ENCODE measurements around the gene PIWIL1. TPM values are rescaled to one million over a fixed set of nuclear protein-coding genes. Genes with fewer than 3 reads are reported as not detected.

PIWIL1 gene
- total and polyA plus RNA-seq, 2 donors (not counting 1 experiment from before 2014, with no cell fraction given): not detected

DNA sequence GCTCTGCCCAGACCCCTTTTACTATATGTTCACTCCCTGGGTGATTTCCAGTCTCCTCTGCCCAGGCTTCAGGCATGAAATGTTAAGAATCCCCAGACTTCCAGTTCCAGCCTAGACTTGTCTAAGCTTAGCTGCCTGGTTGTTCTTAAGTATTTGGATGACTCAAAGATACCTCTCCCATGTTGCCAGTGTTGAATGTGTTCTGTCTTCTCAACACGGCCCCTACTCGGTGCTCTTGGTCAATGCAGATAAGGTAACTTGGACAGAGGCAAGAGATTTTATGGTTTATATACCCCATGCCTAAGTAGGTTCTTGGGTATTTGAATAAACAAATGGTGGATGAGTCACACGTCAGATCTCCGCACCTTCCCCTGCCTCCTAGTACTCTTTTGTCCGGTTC, 13.6 kb downstream of the PIWIL1 start:
- no peaks in the 10 kb centered on the region for H4K20me1 ChIP-seq (ENCODE audit: control insufficient read depth, extremely low read depth, insufficient read depth, low read length)
- TF ChIP-seq, protein P1, sequence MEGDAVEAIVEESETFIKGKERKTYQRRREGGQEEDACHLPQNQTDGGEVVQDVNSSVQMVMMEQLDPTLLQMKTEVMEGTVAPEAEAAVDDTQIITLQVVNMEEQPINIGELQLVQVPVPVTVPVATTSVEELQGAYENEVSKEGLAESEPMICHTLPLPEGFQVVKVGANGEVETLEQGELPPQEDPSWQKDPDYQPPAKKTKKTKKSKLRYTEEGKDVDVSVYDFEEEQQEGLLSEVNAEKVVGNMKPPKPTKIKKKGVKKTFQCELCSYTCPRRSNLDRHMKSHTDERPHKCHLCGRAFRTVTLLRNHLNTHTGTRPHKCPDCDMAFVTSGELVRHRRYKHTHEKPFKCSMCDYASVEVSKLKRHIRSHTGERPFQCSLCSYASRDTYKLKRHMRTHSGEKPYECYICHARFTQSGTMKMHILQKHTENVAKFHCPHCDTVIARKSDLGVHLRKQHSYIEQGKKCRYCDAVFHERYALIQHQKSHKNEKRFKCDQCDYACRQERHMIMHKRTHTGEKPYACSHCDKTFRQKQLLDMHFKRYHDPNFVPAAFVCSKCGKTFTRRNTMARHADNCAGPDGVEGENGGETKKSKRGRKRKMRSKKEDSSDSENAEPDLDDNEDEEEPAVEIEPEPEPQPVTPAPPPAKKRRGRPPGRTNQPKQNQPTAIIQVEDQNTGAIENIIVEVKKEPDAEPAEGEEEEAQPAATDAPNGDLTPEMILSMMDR (conservative IDR thresholded peaks at IDR 0.05 in 1 of 2, IDR thresholded peaks at IDR 0.05 in 1 of 2; ENCODE audit: low read depth in 1 of 2, low read length in 2 of 2): no peak
- TF ChIP-seq EZH2 (IDR thresholded peaks at IDR 0.05; ENCODE audit: low read length, missing control alignments): no peak
- H3K4me3 ChIP-seq (replicated peaks in 1 of 4; ENCODE audit: control extremely low read depth in 1 of 4, insufficient read depth in 1 of 4, low read depth in 3 of 4, low read length in 4 of 4): no peak overlapping the region
- DNase-seq (ENCODE audit: low read depth in 2 of 2): no peak
- H3K4me1 ChIP-seq (ENCODE audit: control insufficient read depth, extremely low read depth, insufficient read depth, low read length): no peaks in the 10 kb centered on the region
- no peaks in the 10 kb centered on the region for H3K9me3 ChIP-seq (ENCODE audit: control insufficient read depth, insufficient read depth, low read depth, low read length)
- H3K36me3 ChIP-seq (ENCODE audit: control insufficient read depth, insufficient read depth, low read length): no peaks in the 10 kb centered on the region
- H3K27ac ChIP-seq (ENCODE audit: insufficient read depth, low read length): no peak overlapping the region
- H3K9ac ChIP-seq (ENCODE audit: insufficient read depth, low read length): no peak overlapping the region
- H3K27me3 ChIP-seq (ENCODE audit: control insufficient read depth, insufficient read depth, low read length): no peaks in the 10 kb centered on the region
- H3K79me2 ChIP-seq (ENCODE audit: control insufficient read depth, insufficient read depth, low read length): no peaks in the 10 kb centered on the region
- no peak overlapping the region for H3K4me2 ChIP-seq (ENCODE audit: extremely low read depth, insufficient read depth, low read length)
- no peak overlapping the region for H2AFZ ChIP-seq (ENCODE audit: low read length)

DNA sequence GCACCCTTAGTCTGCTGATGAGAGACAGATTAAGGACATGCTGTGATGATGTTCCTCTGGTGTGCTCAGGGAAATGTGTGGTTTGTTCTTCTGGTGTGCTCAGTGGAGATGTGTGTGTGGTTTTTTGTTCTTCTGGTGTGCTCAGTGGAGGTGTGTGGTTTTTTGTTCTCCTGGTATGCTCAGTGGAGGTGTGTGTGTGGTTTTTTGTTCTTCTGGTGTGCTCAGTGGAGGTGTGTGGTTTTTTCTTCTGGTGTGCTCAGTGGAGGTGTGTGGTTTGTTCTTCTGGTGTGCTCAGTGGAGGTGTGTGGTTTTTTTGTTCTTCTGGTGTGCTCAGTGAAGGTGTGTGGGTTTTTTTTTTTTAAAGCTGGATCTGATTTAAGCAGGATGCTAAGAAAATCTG, 15.4 kb downstream of the PIWIL1 start:
- TF ChIP-seq EZH2 (IDR thresholded peaks at IDR 0.05; ENCODE audit: low read length, missing control alignments): no peak
- TF ChIP-seq, protein P1 (conservative IDR thresholded peaks at IDR 0.05 in 1 of 2, IDR thresholded peaks at IDR 0.05 in 1 of 2; ENCODE audit: low read depth in 1 of 2, low read length in 2 of 2): no peak
- no peaks in the 10 kb centered on the region for H4K20me1 ChIP-seq (ENCODE audit: control insufficient read depth, extremely low read depth, insufficient read depth, low read length)
- no peaks in the 10 kb centered on the region for H3K9me3 ChIP-seq (ENCODE audit: control insufficient read depth, insufficient read depth, low read depth, low read length)
- no peaks in the 10 kb centered on the region for H3K36me3 ChIP-seq (ENCODE audit: control insufficient read depth, insufficient read depth, low read length)
- no peaks in the 10 kb centered on the region for H3K79me2 ChIP-seq (ENCODE audit: control insufficient read depth, insufficient read depth, low read length)
- no peak overlapping the region for H3K9ac ChIP-seq (ENCODE audit: insufficient read depth, low read length)
- H3K4me3 ChIP-seq (replicated peaks in 1 of 4; ENCODE audit: control extremely low read depth in 1 of 4, insufficient read depth in 1 of 4, low read depth in 3 of 4, low read length in 4 of 4): no peak overlapping the region
- H3K27me3 ChIP-seq (ENCODE audit: control insufficient read depth, insufficient read depth, low read length): no peaks in the 10 kb centered on the region
- no peak overlapping the region for H2AFZ ChIP-seq (ENCODE audit: low read length)
- no peaks in the 10 kb centered on the region for H3K4me1 ChIP-seq (ENCODE audit: control insufficient read depth, extremely low read depth, insufficient read depth, low read length)
- DNase-seq (ENCODE audit: low read depth in 2 of 2): no peak
- no peak overlapping the region for H3K4me2 ChIP-seq (ENCODE audit: extremely low read depth, insufficient read depth, low read length)
- no peak overlapping the region for H3K27ac ChIP-seq (ENCODE audit: insufficient read depth, low read length)

DNA sequence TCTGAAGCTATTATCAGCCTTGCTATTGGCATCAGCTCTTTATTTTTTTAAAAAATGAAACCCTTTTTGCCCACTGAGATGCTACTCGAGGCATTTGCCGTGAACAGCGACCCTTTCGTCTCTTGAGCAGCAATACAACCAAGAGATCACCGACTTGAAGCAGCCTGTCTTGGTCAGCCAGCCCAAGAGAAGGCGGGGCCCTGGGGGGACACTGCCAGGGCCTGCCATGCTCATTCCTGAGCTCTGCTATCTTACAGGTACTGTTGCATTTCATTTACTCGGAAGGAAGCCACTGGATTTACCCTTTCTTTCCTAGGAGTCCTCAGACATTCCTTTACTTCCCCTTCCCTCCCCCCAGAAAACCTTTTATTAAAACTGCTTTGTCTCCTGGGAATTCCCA, 16.7 kb downstream of the PIWIL1 start:
- Histone ChIP-seq H3K9me3 (ENCODE audit: control insufficient read depth, insufficient read depth, low read depth, low read length) (no peaks in the 10 kb centered on the region), H3K36me3 (ENCODE audit: control insufficient read depth, insufficient read depth, low read length) (no peaks in the 10 kb centered on the region), H3K27me3 (ENCODE audit: control insufficient read depth, insufficient read depth, low read length) (no peaks in the 10 kb centered on the region), H3K79me2 (ENCODE audit: control insufficient read depth, insufficient read depth, low read length) (no peaks in the 10 kb centered on the region), H3K4me1 (ENCODE audit: control insufficient read depth, extremely low read depth, insufficient read depth, low read length) (no peaks in the 10 kb centered on the region), H4K20me1 (ENCODE audit: control insufficient read depth, extremely low read depth, insufficient read depth, low read length) (no peaks in the 10 kb centered on the region), H3K4me3 (replicated peaks in 1 of 4; ENCODE audit: control extremely low read depth in 1 of 4, insufficient read depth in 1 of 4, low read depth in 3 of 4, low read length in 4 of 4) (no peak overlapping the region), H3K4me2 (ENCODE audit: extremely low read depth, insufficient read depth, low read length) (no peak overlapping the region), H3K27ac (ENCODE audit: insufficient read depth, low read length) (no peak overlapping the region), H3K9ac (ENCODE audit: insufficient read depth, low read length) (no peak overlapping the region), H2AFZ (ENCODE audit: low read length) (no peak overlapping the region)
- no peak for DNase-seq (ENCODE audit: low read depth in 2 of 2)
- TF ChIP-seq, protein P1 (conservative IDR thresholded peaks at IDR 0.05 in 1 of 2, IDR thresholded peaks at IDR 0.05 in 1 of 2; ENCODE audit: low read depth in 1 of 2, low read length in 2 of 2): no peak
- TF ChIP-seq EZH2 (IDR thresholded peaks at IDR 0.05; ENCODE audit: low read length, missing control alignments): no peak

All from fibroblast of lung (primary cell).